HG03175 (cell line): ENCODE data around the gene CEL.
"Not testable (repeated sequence)": the region's sequence is repeated elsewhere in the genome, so short reads cannot be mapped to it uniquely, and the experiment has no call there.

Source experiments
- ATAC-seq: cut with Tn5 transposase; IDR thresholded peaks from one replicate; pipeline ENCODE4 v1.9.1; 2021; ENCODE audit warnings: mild to moderate bottlenecking, moderate library complexity; ENCODE audit not compliant: unreplicated experiment

CEL gene

DNA sequence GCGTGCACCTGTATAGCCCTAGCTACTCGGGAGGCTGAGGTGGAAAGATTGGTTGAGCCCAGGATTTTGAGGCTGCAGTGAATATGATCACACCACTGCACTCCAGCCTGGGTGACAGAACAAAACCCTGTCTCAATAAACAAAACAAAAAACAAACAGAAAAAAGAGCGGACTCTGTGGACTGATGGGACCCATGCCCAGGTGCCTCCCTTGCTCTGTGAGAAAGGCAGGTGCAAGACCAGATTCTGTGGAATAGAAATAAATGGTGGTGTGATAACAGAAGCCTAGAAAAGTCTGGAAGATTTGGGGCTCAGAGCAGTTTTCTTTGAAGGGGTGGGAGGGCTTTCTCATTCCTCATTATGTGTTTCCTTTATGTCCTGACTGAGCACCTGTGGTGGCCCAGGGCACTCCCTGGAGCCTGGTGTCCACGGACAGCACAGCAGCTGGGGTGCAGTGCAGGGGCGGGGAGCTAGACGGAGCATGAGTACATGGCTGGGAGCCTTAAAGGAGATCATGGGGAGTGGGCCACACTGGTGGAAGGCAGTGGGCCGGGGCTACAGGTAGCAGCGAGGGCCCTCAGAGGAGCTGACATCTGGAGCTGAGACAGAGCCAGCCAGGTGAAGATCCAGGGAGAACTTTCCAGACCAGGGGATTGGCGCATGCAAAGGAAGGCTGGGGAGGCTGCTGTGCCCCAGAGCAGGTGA is 15.4 kb upstream of the CEL start:
- no peak for ATAC-seq

GRCh38 chr9:133046900-133047295 is 14.9 kb upstream of the CEL start:
- ATAC-seq: no peak

GRCh38 chr9:133048595-133048994 is 13.2 kb upstream of the CEL start:
- no peak for ATAC-seq

DNA sequence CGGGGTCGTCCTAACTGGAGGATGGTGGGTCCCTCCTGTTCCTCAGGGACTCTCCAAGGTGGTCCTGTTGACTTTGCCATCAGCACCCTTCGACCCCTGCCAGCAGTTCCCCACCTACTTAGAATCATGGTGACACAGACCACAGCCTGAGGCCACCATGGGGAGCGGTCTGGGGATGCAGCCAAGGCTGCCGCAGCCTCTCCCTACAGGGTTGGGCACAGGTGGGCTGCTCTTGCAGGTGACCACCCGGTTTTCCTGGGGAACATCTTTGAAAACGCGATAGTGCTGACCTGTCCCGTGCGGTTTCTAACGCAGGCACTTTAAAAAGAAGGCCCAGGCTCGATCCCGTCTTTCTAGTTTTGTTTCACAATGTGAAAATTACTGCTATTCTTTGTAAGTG is 12.7 kb upstream of the CEL start:
- ATAC-seq: no peak

DNA sequence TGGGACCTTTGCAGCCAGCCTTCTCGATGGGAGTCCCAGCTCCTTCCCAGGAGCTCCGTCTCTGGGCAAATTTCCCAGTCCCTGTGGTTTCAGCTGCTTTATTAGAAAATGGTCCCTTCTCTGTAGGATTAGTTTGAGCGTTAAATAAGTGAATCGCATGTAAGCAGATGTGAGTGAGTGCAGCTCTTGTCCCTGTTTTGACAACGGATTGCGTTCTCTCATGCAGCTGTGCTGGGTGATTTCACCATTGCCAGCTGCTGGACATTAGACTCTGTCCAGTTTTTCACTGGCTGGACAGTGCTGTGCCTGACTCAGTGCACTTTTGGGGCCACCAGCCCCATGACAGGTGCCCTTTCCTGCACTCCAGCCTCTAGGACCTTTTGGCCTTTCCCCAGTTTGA is 11.6 kb upstream of the CEL start:
- ATAC-seq: no peak

GRCh38 chr9:133050781-133051180 is 11.0 kb upstream of the CEL start:
- no peak for ATAC-seq

- ATAC-seq: no peak
Observed at GRCh38 chr9:133051281-133051900, 10.4 kb upstream of the CEL start.

GRCh38 chr9:133051966-133052539 is 9.7 kb upstream of the CEL start:
- ATAC-seq: no peak

DNA sequence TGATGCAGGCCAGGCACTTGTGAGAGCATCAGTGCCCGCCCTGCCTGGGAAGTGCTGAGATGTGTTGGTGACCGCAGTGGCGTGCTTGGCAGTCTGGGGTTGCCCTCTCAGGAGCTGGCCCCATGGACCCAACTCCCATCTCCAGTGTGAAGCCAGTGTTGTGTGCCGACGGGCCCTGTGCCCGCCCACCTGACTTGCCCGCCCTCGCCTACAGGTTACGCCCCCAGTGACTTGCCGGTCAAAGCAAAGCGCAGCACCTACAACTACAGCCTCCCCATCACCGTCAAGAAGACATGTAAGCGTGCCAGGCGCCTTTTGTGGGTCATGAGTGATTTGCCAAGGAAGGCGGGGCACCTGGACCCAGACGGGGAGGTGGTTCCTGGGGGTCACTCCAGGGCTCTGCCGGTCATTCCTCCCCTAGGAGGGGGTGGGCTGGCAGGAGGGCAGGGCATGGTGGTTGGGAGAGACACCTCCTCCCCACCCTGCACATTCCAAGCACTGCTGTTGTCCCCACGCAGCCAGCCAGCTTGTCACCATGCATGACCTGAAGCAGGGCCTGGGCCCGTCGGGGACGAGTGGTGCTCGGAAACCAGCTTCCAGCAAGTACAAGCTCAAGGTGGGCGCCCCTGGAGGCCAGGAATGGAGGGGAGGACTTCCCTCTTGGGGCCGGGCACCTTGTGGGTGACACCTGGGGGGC is 7.4 kb upstream of the CEL start:
- ATAC-seq: no peak

DNA sequence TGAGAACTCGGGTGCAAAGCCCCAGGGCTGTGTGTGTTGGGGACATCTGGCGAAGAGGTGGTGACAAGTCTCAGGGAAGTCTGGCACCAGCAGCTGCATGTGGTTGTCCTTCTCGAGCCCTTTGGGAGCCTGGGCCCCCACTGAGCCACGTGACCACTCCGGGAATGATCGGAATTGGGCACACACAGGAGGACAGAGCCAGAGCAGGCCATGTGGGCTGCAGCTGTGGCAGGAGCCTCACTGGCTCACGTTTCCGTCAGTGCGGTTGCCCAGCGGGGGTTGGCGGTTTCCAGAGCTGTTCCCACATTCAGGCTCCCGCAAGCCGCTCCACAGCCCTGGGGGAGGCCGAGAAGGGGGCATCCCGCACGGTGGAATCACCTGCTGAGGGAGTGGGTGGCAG is 6.8 kb upstream of the CEL start:
- no peak for ATAC-seq

- no peak for ATAC-seq
Observed at GRCh38 chr9:133055788-133056420, 5.9 kb upstream of the CEL start.

- ATAC-seq: no peak
Observed at GRCh38 chr9:133056533-133056932, 5.2 kb upstream of the CEL start.

GRCh38 chr9:133057006-133057405 is 4.8 kb upstream of the CEL start:
- no peak for ATAC-seq

DNA sequence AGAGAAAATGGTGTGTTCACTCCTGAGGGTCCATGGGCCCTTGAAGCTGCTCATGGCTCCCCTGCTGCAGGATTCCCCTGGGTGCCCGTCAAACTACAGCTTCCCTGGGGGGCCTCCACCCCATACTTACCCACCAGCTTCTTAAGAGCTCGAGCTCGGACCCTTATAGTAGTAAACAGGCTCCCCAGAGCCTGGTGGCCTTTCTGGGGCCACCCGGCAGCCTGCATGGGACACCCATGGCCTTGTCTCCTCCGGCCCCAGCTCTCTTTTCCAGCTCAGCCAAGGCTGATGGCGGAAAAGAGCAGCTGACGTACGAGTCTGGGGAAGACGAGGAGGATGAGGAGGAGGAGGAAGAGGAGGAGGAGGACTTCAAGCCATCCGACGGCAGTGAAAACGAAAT is 4.2 kb upstream of the CEL start:
- no peak for ATAC-seq

DNA sequence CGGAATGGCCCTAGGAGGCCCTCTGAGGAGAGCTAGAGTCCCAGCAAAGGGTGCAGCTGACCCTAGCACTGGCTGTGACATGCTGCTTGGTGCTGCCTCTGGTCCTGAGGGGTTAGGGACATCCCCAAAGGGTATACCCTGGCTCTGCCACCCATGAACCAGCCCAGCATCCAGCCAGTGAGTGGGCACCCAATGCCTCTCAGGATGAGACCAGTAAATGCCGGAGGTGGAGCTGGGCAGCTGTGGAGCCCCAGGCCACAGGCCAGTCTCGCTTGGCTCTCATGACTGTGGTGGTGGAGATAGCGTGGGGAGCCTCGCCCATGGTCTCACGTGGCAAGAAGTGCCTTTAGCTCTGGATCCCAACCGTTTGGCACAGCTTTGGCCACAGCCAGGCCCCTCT is 3.7 kb upstream of the CEL start:
- no peak for ATAC-seq

GRCh38 chr9:133058550-133059320 is 3.0 kb upstream of the CEL start:
- ATAC-seq: no peak

GRCh38 chr9:133059623-133060022 is 2.2 kb upstream of the CEL start:
- ATAC-seq: no peak

DNA sequence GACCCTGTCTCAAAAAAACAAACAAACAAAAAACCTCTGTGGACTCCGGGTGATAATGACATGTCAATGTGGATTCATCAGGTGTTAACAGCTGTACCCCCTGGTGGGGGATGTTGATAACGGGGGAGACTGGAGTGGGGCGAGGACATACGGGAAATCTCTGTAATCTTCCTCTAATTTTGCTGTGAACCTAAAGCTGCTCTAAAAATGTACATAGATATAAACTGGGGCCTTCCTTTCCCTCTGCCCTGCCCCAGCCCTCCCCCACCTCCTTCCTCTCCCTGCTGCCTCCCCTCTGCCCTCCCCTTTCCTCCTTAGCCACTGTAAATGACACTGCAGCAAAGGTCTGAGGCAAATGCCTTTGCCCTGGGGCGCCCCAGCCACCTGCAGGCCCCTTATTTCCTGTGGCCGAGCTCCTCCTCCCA is 1.4 kb upstream of the CEL start:
- no peak for ATAC-seq

DNA sequence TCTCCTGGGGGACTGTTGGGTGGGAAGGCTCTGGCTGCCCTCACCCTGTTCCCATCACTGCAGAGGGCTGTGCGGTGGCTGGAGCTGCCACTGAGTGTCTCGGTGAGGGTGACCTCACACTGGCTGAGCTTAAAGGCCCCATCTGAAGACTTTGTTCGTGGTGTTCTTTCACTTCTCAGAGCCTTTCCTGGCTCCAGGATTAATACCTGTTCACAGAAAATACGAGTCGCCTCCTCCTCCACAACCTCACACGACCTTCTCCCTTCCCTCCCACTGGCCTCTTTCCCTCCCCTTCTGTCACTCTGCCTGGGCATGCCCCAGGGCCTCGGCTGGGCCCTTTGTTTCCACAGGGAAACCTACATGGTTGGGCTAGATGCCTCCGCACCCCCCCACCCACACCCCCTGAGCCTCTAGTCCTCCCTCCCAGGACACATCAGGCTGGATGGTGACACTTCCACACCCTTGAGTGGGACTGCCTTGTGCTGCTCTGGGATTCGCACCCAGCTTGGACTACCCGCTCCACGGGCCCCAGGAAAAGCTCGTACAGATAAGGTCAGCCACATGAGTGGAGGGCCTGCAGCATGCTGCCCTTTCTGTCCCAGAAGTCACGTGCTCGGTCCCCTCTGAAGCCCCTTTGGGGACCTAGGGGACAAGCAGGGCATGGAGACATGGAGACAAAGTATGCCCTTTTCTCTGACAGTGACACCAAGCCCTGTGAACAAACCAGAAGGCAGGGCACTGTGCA is 590 bp upstream of the CEL start:
- not testable (repeated sequence) for ATAC-seq

- ATAC-seq: not testable (repeated sequence)
Observed at GRCh38 chr9:133062569-133062968, 788 bp downstream of the CEL start.
